B cell (primary cell): Measurements from ENCODE around the gene GDF2. TPM values are rescaled to one million over a fixed set of nuclear protein-coding genes. Genes with fewer than 3 reads are reported as not detected.

Experiments
- ATAC-seq: fragments of 200-7000 bp; cut with Tn5 transposase; one replicate; pipeline ENCODE4 v1.10.0; 2021; ENCODE audit warnings: low read depth, mild to moderate bottlenecking, moderate number of reproducible peaks, moderate library complexity
- CTCF ChIA-PET: fragments of 350-600 bp; sonication (Branson Sonifier 250); formaldehyde crosslinking; loops from one replicate; lab custom pipeline; 2021; ENCODE audit warnings: antibody characterized with exemption, inconsistent platforms; lab: Charles Lee
- POLR2A ChIA-PET: fragments of 350-600 bp; sonication (Branson Sonifier 250); formaldehyde crosslinking; loops from one replicate; lab custom pipeline; 2021; ENCODE audit warnings: antibody characterized with exemption; lab: Charles Lee
- DNase-seq: peaks from one replicate; pipeline ENCODE4 v3.0.0; 2013
- H2AFZ ChIP-seq: 2 replicates; pipeline ENCODE4 v1.6.1; 2012; ENCODE audit warnings: mild to moderate bottlenecking, low read depth, low read length; ENCODE audit not compliant: insufficient read depth, poor library complexity, severe bottlenecking
- H3K27ac ChIP-seq, 2 donors: 1 replicate in 1 of 2; 2 replicates in 1 of 2; pipeline ENCODE4 v1.5.1; 2012 to 2013; ENCODE audit warnings: low read length in 2 of 2, mild to moderate bottlenecking in 2 of 2, moderate library complexity in 1 of 2
- H3K27me3 ChIP-seq, 4 experiments: fragments of 200-600 bp in 1 of 4; sonication (generic) in 1 of 4; replicated peaks in 1 of 4; 1 replicate in 2 of 4; 2 replicates in 2 of 4; pipeline versions ENCODE4 v1.6.1 to v1.7.0; 2013 to 2016; ENCODE audit warnings: low read length in 3 of 4, mild to moderate bottlenecking in 2 of 4, mixed read lengths in 1 of 4, moderate library complexity in 1 of 4; ENCODE audit not compliant: insufficient read depth in 4 of 4, control insufficient read depth in 3 of 4; ENCODE audit errors: control extremely low read depth in 1 of 4
- H3K36me3 ChIP-seq, 2 experiments: replicated peaks in 1 of 2; 1 replicate in 1 of 2; 2 replicates in 1 of 2; pipeline versions ENCODE4 v1.6.1 to v1.7.1; 2013; ENCODE audit warnings: low read length in 1 of 2; ENCODE audit not compliant: insufficient read depth in 2 of 2, control insufficient read depth in 1 of 2; ENCODE audit errors: control extremely low read depth in 1 of 2, extremely low read depth in 1 of 2
- H3K4me1 ChIP-seq, 2 donors: fragments of 200-600 bp in 1 of 2; sonication (generic) in 1 of 2; 1 replicate in 1 of 2; 2 replicates in 1 of 2; pipeline versions ENCODE4 v1.5.1 to v1.6.1; 2013 to 2017; ENCODE audit warnings: low read length in 2 of 2; ENCODE audit not compliant: control insufficient read depth in 2 of 2, insufficient read depth in 2 of 2
- H3K4me2 ChIP-seq: replicated peaks from 2 replicates; pipeline ENCODE3; 2012; ENCODE audit warnings: mild to moderate bottlenecking, low read depth, low read length; ENCODE audit not compliant: poor library complexity, severe bottlenecking
- H3K4me3 ChIP-seq, 5 experiments: fragments of 200-600 bp in 1 of 5; sonication (generic) in 1 of 5; 1 replicate in 3 of 5; 2 replicates in 2 of 5; pipeline versions ENCODE4 v1.5.1 to v1.7.0; 2011 to 2016; ENCODE audit warnings: low read length in 4 of 5, mild to moderate bottlenecking in 4 of 5, low read depth in 2 of 5, control low read depth in 1 of 5, moderate library complexity in 1 of 5; ENCODE audit not compliant: insufficient read depth in 1 of 5; ENCODE audit errors: control extremely low read depth in 1 of 5, extremely low read depth in 1 of 5
- H3K79me2 ChIP-seq: fragments of 200-600 bp; sonication (generic); one replicate; pipeline ENCODE4 v1.6.0; 2016; ENCODE audit warnings: low read length; ENCODE audit not compliant: control insufficient read depth, insufficient read depth
- H3K9ac ChIP-seq: fragments of 200-600 bp; sonication (generic); 2 replicates; pipeline ENCODE4 v1.6.1; 2017; ENCODE audit warnings: mild to moderate bottlenecking, low read length, moderate library complexity
- H3K9me3 ChIP-seq, 3 donors: one replicate each; pipeline versions ENCODE4 v1.6.1 to v1.7.1; 2013; ENCODE audit warnings: low read length in 2 of 3; ENCODE audit not compliant: control insufficient read depth in 2 of 3, insufficient read depth in 1 of 3; ENCODE audit errors: control extremely low read depth in 1 of 3
- H4K20me1 ChIP-seq: 2 replicates; pipeline ENCODE4 v1.6.0; 2012; ENCODE audit warnings: mild to moderate bottlenecking, low read length; ENCODE audit not compliant: insufficient read depth, control insufficient read depth, poor library complexity, severe bottlenecking
- H3K27ac Mint-ChIP-seq: one replicate; pipeline ENCODE4 v1.8.0; 2021; ENCODE audit warnings: mixed read lengths
- H3K27me3 Mint-ChIP-seq: one replicate; pipeline ENCODE4 v1.8.0; 2021; ENCODE audit warnings: mixed read lengths
- H3K4me1 Mint-ChIP-seq: one replicate; pipeline ENCODE4 v1.8.0; 2021; ENCODE audit warnings: mixed read lengths
- H3K4me3 Mint-ChIP-seq: one replicate; pipeline ENCODE4 v1.8.0; 2021; ENCODE audit warnings: mixed read lengths
- H3K9me3 Mint-ChIP-seq: one replicate; pipeline ENCODE4 v1.8.0; 2022; ENCODE audit warnings: mixed read lengths; ENCODE audit not compliant: insufficient read depth
- EZH2 ChIP-seq: IDR thresholded peaks from 2 replicates; pipeline ENCODE4 v1.6.1; 2012; ENCODE audit warnings: borderline replicate concordance, low read depth, mild to moderate bottlenecking, moderate library complexity, low read length; ENCODE audit not compliant: insufficient read depth, poor library complexity, severe bottlenecking
- WGBS: methylation state at CpG from one replicate; pipeline ENCODE4 v1.1.5; 2013; ENCODE audit warnings: missing lambda C conversion rate; ENCODE audit not compliant: insufficient coverage; 5-methylcytosine and 5-hydroxymethylcytosine counted together
- intact Hi-C: fragments of 100-400 bp; cut with micrococcal nuclease; formaldehyde crosslinking; loops from one replicate; pipeline ENCODE4 v1.10.0; 2022
- polyA plus RNA-seq: library from polyadenylated mRNA; depleted of rRNA; stranded (reverse); fragments of >200 nt; gene quantifications from 2 replicates; pipeline ENCODE4 v1.2.3, GENCODE V29; 2012
- total RNA-seq, 2 donors: library from RNA; stranded (reverse); fragments of 120-200 nt in 1 of 2; gene quantifications; 1 replicate in 1 of 2; 2 replicates in 1 of 2; pipeline versions ENCODE4 v1.2.3 to v1.2.4, GENCODE V29; 2013 to 2022
- TF ChIP-seq, protein P1 (sequence below): fragments of 200-600 bp; IDR thresholded peaks from one replicate; pipeline ENCODE4 v1.8.0; 2022; ENCODE audit warnings: antibody characterized with exemption, mild to moderate bottlenecking

Gene GDF2
- total and polyA plus RNA-seq, 2 donors (not counting 1 experiment from before 2014, with no cell fraction given) = not detected

DNA sequence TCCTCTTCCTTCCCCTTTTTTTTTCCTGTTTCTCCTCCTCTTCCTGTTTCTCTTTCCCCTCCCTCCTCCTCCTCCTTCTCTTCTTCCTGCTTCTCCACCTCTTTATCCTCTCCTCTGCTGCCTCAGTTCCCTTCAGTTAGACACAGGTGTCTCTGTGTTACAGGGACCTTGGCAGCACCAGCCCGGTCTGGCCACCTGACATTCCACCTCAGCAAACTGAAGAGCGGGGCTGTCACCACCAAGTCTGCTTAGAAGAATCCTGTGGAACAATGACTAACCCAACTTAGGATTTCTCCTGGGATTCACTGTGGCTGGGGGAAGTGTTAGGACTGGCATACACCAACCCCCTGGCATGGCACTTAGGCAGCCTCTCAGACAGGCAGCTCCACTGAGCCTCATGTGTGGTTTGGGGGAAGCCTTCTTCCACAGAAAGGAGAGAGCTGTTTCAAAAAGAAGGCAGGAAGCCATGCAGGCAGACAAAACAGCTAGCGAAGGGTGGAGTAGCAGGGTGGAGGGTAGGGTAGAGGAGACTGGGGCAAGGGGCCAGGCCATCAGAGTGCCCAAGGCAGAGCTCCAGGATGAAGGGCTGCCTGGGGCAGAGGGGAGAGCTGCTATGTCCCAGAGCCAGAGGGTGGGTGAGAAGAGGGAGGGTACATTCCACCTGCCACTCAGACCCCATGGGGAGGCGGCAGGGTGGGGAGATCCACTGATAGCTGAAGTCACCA is 35.5 kb upstream of the GDF2 start:
- POLR2A ChIA-PET = no interaction called here
- no peak for ATAC-seq
- H4K20me1 ChIP-seq = no peaks in the 10 kb centered on the region
- no peaks in the 10 kb centered on the region for H3K79me2 ChIP-seq
- H3K4me3 ChIP-seq = no peak overlapping the region
- Mint-ChIP-seq H3K4me3 (no peak overlapping the region), H3K27ac (no peak overlapping the region), H3K27me3 (no peaks in the 10 kb centered on the region), H3K9me3 (no peaks in the 10 kb centered on the region), H3K4me1 (peaks cover 21% of the 10 kb centered on the region)
- WGBS = 77% methylated on average over 2 of the region's 4 CpGs
- peaks cover 7 to 15% of the 10 kb centered on the region in 2 donors for H3K4me1 ChIP-seq
- H3K27ac ChIP-seq = no peak overlapping the region
- CTCF ChIA-PET = interaction anchor here (1.2 kb wide), 1 partner anchor 239 kb away, joined by 4 read pairs; no protein-coding TSS in a partner anchor
- TF ChIP-seq, protein P1, sequence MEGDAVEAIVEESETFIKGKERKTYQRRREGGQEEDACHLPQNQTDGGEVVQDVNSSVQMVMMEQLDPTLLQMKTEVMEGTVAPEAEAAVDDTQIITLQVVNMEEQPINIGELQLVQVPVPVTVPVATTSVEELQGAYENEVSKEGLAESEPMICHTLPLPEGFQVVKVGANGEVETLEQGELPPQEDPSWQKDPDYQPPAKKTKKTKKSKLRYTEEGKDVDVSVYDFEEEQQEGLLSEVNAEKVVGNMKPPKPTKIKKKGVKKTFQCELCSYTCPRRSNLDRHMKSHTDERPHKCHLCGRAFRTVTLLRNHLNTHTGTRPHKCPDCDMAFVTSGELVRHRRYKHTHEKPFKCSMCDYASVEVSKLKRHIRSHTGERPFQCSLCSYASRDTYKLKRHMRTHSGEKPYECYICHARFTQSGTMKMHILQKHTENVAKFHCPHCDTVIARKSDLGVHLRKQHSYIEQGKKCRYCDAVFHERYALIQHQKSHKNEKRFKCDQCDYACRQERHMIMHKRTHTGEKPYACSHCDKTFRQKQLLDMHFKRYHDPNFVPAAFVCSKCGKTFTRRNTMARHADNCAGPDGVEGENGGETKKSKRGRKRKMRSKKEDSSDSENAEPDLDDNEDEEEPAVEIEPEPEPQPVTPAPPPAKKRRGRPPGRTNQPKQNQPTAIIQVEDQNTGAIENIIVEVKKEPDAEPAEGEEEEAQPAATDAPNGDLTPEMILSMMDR = no peak
- TF ChIP-seq EZH2 = no peak
- no peak overlapping the region for H3K9ac ChIP-seq
- peak overlapping the region; percentile 4 for H3K4me2 ChIP-seq
- H3K27me3 ChIP-seq = no peaks in the 10 kb centered on the region
- H3K36me3 ChIP-seq = no peaks in the 10 kb centered on the region
- H3K9me3 ChIP-seq = no peaks in the 10 kb centered on the region
- no peak for DNase-seq
- intact Hi-C loops = no loop called here
- peak overlapping the region; percentile 13 for H2AFZ ChIP-seq

DNA sequence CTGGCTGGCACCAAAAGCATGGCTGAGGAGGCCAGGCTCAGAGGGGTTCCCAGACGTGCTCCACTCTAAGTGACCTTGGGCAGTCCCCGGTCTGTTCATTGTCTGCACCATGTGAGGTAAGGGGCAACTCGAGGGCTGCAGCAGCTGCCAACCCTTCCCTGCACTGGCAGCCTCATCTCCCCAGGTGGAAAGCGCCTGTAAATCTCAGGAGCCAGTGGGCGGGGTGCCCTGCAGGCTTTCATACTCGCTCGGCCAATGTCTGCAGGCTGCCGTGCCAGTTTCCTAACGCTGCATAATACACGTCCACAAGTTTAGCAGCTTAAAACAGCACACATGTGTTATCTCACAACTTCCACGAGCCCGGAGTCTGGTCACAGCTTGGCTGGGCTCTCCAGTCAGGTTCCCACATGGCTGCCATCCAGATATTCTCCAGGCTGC is 34.9 kb upstream of the GDF2 start:
- no peak overlapping the region for H3K4me3 Mint-ChIP-seq
- no peak for TF ChIP-seq EZH2
- TF ChIP-seq, protein P1 = no peak
- Histone ChIP-seq H4K20me1 (no peaks in the 10 kb centered on the region), H3K4me2 (no peak overlapping the region), H3K4me3 (no peak overlapping the region), H3K4me1 (peaks cover 7 to 13% of the 10 kb centered on the region in 2 donors), H3K9me3 (no peaks in the 10 kb centered on the region), H3K27me3 (no peaks in the 10 kb centered on the region), H3K36me3 (no peaks in the 10 kb centered on the region), H3K27ac (no peak overlapping the region), H3K9ac (no peak overlapping the region), H2AFZ (no peak overlapping the region), H3K79me2 (no peaks in the 10 kb centered on the region)
- H3K9me3 Mint-ChIP-seq = no peaks in the 10 kb centered on the region
- CTCF ChIA-PET = no interaction called here
- no peaks in the 10 kb centered on the region for H3K27me3 Mint-ChIP-seq
- 92% methylated on average over 12 of the region's 12 CpGs for WGBS
- H3K4me1 Mint-ChIP-seq = peaks cover 16% of the 10 kb centered on the region
- DNase-seq = no peak
- POLR2A ChIA-PET = no interaction called here
- intact Hi-C loops = no loop called here
- no peak for ATAC-seq
- no peak overlapping the region for H3K27ac Mint-ChIP-seq
